GM21717 (cell line): ENCODE results near the gene ETS1.
A peak's percentile ranks its signal among the peaks of the same experiment; 100 is the strongest.
"Not testable (repeated sequence)": the region's sequence is repeated elsewhere in the genome, so short reads cannot be mapped to it uniquely, and the experiment has no call there.

Source experiments
- ATAC-seq: cut with Tn5 transposase; IDR thresholded peaks from one replicate; pipeline ENCODE4 v1.9.1; 2021; ENCODE audit warnings: mild to moderate bottlenecking, moderate library complexity; ENCODE audit not compliant: unreplicated experiment

ETS1 gene

DNA sequence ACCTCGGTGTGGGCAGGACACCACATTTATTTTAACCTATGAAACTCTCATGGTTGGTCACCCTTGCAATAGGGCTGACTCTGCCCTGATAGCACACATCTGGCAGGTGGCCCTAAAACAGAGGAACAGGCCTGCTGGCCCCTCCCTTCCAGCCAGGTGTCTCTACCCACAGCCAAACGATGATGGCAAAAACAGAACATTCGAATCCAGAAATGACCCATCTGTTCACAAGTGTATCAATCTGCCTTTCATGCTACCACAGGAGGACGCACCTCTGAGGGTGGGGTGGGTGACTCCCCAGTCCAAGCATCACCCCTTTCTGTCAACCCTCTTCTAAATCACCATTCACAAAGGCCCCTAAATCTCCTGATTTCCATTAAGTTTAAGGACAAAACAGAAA is 118.1 kb downstream of the ETS1 start:
- peak; percentile 46 for ATAC-seq

DNA sequence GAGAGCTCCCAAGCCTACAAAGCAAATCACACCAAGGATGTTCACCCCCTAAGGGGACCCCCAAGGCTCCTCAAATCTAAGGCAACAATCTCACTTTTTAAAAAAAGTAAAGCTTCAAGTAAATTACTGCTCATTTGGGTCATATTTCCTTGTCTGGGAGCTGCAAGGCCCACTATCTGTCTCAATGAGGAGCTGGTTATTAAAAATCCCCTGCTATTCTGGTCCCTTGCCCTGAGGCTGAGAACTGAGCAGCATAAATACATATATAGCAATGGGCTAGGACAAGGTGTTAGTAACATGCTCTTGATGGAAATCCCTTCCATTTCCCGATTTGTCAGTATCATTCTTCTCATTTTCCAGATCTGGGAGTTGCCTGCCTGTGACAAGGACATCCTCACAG is 119.2 kb downstream of the ETS1 start:
- ATAC-seq, result no peak

DNA sequence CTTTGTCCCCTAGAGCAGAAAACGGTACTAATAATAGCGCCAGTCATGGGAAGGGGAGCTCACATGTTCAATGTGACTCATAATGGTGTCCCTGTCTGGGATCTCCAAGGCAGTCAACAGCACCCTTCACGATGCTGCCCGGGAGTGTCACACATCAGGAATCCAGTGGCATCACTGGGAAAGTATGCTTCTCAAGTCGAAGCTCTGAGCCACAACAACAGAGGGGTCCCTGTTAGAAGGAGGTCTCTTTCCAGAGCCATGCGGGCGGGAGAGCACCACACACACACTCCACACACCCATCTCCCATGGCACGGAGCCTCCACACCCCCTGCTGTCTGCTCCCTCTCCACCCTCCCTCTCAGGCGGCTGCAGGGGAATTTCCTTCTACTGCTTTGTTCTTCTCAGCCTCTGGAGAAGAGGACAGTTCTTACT is 119.7 kb downstream of the ETS1 start:
- ATAC-seq, result no peak

DNA sequence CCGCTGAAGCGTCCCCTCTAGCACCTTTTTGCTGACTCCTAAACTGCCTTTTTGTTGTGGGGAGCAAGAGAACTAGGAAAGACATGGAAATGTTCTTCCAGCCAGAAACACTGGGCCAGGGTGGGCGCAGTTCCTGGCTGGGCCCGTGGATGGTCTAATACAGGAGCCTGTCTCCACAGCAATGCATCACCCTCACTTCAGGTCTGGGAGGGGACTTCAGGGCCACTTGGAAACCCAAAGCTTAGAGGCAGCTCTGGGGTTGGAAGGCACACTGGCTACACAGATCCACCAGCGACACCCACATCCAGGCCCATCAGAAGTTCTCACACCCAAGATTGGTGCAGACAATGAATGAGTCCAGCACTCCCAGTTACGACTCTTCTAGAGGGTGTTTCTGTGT is 120.3 kb downstream of the ETS1 start:
- no peak for ATAC-seq

DNA sequence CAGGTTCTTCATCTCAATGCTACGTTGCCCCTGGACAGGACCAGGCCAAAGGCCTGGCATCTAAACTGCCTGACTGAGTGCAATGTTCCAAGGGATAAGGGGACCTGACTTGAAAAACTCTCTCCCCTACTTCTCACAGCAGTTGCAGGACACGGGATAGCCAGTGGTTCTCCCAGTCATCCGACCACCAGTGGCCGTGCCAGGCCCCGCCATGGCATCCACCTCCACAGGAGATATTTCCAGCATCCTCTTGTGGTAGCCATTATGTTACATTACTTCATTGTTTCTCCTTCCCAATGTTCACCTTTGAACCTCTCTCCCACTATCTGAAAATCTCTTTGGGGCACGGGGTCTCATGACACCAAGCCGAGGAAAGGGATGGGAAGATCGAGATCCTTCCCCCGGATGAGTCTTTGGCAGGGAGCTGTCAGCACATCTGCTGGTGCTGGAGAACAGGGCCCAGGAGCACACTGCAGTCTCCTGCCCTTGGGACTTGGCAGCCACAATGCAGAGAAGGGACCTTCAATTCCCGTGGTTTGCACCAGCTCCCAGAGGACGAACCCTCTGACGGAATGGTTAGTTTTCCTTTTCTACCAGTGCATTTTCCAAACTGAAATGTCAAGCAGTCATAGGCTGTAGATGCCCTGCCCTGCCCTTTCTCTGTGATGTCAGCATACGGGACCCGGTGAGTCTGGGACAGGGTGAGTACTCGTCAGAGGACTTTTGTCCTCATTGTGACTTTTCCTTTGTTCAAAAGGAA is 121.2 kb downstream of the ETS1 start:
- ATAC-seq, result no peak

DNA sequence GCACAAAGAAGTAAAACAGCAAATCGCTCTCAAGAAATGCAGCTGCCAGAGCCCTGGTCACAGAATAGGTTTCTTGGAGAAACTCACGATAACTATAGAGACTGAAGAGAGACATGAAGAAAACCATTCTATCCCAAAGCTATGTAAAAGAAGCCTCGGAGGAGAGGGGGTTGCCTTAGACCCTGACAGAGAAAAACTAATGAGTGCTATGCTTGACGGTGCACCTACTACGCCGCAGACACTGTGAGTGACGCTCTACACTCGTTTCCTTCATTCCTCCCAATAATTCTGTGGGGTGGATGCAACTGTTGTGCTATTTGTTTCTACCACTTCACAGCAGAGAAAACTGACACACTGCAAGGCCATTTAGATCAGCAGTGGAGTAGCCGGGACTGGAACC is 121.8 kb downstream of the ETS1 start:
- ATAC-seq, result no peak

DNA sequence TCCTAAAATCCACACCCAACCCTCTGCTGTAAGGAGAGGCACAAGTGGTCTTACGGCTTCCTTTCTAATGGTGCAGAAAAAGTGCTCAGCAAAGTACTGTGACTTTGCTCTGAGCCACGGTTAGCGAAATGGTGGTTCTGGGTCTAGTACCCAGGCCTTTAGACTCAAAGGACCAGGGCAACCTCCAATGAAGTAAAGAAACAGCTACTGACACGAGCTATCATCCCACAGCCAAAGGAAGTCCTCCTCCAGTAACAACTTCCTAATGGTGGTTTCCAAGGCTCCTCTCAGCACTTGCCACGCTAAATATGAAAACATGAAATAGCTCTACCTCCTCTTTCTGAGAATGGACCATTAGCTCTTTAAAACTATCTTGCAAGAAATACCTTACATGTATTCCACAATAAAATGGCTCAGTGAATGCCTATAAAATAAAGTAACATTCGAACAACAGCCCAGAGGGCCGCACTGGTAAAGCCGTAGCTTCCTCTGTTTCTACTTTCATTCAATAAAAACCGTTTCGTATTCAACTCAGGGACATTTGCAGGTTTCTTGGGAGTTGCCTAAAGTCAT is 122.4 kb downstream of the ETS1 start:
- no peak for ATAC-seq

DNA sequence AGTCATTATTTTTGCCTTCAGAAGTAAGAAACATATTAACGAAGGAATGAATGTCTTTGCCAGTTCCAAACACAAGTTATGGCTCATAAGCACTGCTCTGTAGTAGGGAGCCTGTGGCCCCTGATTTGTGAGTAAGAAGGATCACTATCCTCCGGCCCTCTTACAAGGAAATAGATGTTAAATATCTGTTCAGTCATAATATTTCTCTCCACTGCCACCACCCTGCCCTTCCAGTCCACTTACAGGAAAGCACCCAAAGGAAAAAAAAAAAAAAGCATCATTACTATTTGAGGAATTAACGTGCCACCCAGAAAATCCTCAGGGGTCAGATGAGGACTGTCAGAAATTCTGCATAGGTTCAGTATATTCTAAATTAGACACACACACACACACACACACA is 123.4 kb downstream of the ETS1 start:
- no peak for ATAC-seq

DNA sequence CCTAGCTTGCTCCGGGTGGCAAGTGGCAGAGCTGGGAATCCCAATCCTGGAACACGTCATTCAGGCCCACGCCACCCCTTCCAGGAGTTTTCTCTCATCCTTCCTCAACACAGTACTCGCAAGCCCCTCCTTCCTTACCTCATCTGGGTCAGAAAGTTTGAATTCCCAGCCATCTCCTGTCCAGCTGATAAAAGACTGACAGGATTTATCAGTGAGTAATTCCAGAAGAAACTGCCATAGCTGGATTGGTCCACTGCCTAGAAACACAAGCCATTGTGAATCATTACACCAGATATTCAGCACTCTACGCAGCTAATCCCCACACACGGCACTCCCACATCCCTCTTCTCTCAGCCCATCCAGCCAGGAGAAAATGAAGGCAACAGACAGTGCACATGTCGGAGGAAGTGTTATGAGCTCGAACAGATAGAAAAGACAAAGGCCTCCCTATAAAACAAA is 124.0 kb downstream of the ETS1 start:
- ATAC-seq, result no peak

DNA sequence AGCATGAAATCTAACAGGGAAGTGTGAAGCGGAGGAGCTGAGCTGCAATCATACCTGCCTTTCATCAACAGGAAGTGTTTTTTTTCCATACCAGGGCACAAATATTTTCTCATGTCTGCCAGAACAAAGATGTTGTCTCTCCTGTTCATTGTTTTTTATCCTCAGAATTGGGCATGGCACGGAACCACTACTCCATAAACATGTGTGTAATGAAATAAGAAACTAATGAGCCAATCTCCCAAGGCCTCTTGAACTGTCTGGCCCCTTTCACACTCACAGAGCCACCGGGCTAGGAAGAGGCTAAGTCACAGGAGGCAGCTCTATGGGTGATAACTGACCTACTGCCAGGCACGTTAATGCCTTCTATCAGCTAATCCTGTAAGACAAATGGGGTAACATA is 124.4 kb downstream of the ETS1 start:
- no peak for ATAC-seq

DNA sequence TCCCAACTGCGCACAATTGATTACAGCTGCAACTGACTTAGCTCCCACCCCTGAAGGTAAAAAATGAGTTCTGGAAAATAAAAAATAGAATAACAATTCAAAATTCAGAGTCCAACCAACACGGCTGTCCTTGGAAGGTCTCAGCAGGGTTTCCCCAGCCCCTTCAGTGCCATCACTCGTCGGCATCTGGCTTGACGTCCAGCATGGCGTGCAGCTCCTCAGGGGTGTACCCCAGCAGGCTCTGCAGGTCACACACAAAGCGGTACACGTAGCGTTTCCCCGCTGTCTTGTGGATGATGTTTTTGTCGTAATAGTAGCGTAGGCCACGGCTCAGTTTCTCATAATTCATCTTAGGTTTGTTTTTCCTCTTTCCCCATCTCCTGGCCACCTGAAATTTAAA is 125.2 kb downstream of the ETS1 start:
- no peak for ATAC-seq

DNA sequence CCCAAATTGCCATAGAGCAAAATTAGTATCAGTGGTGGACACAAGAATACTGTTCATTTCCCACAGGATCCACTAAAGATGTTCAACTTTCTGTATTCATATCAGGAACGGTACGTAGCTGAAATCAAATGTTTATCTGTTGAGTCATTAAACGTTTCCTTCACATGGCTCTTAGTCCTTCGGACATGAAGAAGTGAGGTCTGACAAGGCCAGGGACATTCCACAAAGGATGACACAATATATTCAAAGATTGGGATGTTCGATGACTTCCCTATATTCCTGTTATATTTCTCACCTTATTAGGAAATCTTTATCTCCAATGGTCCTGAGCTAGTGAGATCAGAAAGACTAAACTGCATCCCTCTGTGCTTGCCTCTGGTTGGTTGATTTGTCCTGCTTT is 129.0 kb downstream of the ETS1 start:
- ATAC-seq, result no peak

DNA sequence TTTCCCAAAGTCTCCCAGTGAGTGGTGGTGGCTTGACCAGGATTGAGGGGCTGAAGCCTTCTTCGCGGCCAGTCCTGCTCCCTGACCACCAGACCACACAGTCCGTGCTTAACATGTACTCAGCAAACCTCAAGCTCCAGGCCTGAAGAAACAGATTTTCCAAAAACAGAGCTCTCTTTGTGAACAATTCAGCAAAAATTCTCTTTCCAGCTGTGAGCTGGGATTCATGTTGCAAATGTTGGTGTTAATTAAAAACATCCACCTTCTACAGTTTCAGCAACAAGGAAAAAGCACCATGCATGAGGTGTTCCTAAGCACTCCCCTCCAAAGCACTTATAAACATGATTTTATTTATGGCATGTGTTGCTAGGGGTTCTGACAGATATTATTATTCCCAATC is 129.5 kb downstream of the ETS1 start:
- no peak for ATAC-seq

DNA sequence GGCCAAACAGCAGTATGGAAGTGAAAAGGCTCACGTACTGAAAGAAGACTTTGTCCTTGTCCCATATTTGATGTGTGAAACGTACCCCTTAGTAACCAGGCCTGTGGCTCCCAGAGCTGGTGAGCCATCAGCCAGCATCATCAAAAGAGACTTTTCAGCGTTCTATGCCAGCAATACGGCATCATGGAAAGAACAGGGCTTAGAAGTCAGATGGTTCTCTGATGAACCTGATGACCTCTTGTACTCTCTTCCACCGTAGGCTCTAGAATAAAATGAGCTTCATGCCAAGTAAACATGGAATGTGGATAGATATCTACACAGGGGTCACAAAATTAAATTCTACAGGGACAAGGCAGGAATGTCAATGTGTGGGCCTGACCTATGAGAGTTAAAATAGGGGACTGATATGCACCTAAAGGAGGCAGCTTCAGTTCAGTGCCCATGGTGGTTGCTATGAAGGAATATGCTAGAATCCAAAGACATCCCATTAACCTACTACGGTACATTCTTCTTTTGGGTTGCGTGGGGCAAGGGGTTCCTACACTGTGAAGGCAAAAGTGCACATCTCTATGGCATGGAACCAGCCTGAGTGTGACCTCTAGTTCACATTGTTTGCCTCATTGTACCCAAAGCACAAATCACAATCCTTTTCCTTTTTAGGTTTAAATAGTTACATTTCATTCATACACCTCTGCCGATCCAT is 130.6 kb downstream of the ETS1 start:
- ATAC-seq, result no peak

DNA sequence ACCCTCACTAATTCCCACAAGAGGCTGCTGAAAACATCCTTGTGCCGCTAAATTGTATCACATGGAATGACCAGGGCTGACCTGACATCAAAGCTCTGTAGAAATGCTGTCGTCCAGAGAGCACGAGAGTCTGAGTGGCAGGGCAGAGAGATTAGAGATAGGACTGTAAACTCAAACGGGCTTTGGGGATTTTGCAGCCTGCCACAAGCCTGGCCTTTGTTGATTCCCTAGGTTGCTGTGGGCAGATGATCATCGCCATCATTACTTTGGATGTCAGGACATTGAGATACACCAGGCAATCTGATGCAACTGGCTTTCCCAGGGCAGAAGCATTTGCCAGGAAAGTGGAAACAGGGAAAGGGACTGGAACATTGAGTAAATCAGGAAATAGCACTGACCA is 131.6 kb downstream of the ETS1 start:
- no peak for ATAC-seq

DNA sequence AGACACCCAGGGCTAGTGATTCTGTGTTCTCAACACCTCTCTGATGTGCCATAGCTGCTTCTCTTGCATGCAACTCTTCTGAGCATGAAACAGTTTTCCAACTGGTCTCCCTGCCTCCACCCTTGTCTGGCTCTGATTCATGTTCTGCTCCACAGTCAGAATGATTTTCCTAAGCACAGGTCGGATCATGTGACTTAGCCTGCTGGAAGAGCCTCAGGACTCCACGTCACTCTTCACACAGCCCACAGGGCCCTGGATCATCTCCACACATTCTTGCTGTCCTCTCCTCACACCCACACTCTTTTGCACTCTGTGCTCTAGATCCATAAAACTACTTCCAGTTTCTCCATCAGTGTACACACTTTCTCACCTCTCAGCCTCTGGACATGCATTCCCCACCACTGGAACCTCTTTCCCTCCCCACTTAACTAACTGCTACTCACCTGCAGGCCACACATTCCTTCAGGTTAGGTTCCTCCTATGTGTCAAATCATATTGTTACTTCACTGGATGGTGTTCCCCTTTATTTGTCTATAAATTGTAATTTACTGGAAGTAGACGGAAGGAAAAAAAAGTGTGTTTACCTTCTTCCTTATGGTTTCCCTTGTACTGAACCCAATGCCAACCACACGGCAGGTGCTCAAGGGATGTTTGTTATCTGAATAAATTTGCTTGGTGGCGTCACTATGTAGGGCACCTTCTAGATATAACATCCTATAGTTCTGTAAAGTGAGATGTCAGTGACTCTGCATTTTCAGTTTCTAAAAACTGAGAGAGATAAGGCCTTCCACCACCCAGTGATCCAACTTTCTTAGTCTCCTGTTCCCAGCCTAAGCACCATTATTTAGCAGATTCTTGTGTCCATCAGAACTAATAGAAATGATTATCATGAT is 133.7 kb downstream of the ETS1 start:
- no peak for ATAC-seq

DNA sequence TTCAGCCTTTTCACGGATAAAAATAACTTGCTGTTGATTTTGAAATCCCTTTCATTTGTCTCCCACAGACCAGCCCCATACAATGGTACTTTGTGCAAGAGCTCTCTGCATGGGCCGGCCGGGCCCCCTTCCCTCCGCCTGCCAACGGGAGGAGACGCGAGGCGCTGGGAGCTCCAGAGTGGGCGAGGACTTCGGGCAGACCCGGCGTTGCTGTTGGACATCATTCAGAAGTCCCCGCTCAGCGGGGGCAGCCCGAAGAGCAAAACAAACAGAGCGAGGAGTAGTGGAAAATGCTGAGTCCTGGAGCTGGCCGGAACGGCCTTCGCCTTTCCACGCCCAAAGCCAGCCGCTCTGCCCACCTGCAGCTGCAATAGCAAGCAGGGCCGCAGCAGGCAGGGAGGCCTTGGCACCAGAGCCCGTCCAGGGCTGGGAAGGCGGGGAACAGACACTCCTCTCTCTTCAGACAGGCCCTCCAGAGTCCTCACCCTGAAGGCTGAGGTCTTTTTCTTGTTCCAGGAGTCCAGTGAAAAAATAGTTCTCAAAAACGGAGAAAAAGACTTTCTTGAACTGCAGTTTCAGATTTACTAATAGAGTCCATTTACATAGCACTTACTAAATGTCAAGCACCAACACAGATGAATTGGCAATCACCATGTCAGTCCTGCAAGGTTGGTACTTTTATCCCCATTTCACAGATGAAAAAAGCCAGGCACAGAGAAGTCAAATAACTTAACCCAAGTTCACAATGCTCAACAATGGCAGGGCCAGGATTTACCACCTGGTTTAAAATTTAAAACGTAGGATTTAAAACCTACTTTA is 135.5 kb downstream of the ETS1 start:
- no peak for ATAC-seq

DNA sequence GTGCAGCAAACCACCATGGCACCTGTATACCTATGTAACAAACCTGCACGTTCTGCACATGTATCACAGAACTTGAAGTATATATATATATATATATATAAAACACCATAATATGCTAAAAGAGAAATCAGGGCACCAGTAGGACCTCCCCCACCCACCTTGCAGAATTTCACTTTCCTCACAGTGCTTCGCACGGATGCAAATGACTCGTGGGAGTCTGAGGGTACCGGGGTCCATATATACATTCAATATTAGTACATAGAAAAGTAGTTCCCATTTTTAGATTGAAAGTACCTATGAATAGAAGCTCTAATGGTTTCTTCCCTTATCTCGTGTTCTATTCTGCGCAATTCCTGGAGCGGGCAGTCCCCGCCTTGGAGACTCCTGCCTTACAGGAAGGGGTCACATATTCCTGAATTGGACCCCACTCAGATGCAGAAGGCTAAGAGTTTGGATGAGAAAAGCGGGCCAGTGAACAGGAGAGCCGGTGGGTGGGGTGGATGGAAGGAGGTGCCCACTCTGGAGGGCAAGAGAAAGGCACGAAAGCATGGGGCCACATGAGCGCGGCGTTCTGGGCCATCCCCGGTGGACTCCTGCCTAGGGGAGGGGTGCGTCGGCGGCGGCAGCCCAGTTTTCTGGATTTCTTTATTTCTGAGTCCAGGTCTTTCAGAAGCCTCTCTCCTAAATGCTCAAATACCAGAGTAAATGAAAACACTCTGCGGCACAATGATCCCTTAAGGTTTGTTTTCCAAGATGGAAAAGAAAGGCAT is 136.3 kb downstream of the ETS1 start:
- ATAC-seq, result no peak

DNA sequence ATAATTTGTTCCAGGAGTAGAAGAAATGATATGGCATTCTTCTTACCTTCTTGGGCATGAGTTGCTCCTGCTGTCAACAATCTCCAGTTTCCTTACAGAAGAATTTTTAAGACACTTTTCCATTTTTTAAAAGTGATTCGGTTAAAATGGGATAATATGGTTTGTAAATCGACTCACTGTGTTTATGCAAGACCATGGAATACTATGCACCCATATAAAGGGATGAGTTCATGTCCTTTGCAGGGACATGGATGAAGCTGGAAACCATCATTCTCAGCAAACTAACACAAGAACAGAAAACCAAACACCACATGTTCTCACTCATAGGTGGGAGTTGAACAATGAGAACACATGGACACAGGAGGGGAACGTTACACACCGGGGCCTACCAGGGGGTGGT is 136.9 kb downstream of the ETS1 start:
- not testable (repeated sequence) for ATAC-seq
